Endometrium (tissue), 2 donors: ENCODE measurements around the gene GFM1.
"Not testable (repeated sequence)": the region's sequence is repeated elsewhere in the genome, so short reads cannot be mapped to it uniquely, and the experiment has no call there.

Experiments used
- FAIRE-seq: peaks from 2 replicates; lab custom pipeline; 2012; peaks lifted over from hg19 to GRCh38; lab: Jason Lieb, UNC
- donor health status: control.
- donor health status: control.

GFM1 gene

DNA sequence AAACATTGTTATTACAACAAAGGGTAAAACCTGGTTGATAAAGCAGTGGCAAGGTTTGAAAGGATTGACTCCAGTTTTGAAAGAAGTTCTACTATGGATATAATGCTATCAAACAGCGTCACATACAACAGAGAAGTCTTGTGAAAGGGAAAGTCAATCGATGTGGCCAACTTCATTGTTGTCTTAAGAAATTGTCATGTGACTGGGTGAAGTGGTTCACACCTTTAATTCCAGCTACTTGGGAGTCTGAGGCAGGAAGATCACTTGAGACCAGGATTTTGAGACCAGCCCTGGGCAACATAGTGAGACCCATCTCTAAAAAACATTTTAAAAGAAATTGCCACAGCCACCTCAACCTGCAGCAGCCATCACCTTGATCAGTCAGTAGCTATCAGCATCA lies 34.4 kb downstream of the GFM1 start:
- no peak for FAIRE-seq

DNA sequence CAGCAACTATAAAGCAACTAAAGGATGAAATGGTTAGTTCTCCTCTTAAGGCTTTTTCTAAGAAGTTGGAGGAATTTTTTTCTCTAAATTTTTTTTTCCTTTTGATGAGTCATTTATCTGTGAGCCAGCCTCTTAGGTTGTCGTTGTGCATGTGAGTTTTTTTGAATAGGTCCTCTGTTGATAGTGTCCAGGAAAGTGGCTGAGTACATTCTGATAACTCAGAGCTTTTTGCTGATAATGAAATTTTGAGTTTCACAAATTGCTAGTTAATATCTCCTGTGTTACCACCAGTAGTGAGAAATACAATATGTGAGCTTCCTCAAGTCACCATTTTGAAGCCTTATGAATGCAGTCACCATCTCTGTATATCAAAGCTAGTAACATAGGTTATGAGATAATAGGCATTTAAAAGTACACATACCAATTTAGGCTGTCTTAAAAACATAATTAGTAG lies 35.2 kb downstream of the GFM1 start:
- FAIRE-seq, result no peak

- no peak for FAIRE-seq
Observed at GRCh38 chr3:158680861-158681260, 36.5 kb downstream of the GFM1 start.

- no peak for FAIRE-seq
Observed at GRCh38 chr3:158683230-158683962, 39.1 kb downstream of the GFM1 start.

GRCh38 chr3:158685159-158685558 lies 40.8 kb downstream of the GFM1 start:
- FAIRE-seq, result no peak

DNA sequence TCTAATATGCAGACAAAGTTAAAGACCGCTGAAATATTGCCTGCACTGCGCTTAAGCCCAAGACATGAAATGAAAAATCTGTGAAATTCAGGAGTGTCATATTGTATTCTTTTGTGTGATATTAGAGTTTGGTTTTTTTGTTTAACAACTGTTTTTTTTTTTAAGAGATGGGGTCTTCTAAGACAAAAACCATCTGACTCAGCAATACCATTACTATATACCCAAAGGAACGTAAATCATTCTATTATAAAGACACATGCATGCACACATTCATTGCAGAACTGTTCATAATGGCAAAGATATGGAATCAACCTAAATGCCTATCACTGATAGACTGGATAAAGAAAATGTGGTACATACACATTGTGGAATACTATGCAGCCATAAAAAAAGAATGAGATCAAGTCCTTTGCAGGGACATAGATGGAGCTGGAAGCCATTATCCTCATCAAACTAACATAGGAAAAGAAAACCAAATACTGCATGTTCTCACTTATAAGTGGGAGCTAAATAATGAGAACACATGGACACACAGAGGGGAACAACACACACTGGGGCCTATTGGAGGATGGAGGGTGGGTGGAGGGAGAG lies 49.6 kb downstream of the GFM1 start:
- not testable (repeated sequence) for FAIRE-seq

DNA sequence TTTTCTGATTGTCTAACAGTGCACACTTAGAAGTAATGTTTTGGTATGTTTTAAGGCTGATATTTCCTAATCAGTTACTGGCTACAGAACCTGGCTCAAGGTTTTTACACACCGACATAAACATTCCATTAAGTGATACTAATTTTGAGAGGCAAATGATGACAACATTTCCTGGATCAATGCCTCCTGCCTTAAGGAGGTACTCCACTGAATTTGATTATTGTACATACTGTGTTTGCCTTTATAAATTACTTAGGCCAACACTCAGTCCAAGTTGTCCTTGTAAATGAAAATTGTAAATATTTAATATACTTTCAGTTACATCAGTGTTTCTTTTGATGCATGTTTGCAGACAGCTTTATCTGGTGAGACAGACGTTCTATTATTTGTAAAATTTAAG lies 52.3 kb downstream of the GFM1 start:
- no peak for FAIRE-seq

DNA sequence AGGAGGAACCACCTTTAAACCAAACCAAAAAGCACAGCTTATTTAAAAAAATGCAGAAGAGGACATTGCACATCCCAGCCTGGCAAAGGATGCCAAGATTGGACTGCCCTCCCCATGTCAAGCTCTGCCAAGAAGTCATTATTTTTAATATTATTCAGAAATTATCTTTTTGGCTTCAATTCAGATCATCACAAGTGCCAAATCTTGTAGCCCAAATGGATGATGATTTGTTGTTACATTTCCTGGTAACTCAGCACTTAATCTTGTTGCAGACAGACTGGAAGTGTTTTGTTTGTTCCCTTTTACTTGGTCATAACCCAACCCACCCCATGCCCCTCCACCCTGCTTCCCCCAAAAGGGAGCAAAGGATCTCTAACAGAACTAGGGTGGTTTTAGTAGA lies 56.2 kb downstream of the GFM1 start:
- no peak for FAIRE-seq

GRCh38 chr3:158701420-158702065 lies 57.2 kb downstream of the GFM1 start:
- FAIRE-seq, result no peak

DNA sequence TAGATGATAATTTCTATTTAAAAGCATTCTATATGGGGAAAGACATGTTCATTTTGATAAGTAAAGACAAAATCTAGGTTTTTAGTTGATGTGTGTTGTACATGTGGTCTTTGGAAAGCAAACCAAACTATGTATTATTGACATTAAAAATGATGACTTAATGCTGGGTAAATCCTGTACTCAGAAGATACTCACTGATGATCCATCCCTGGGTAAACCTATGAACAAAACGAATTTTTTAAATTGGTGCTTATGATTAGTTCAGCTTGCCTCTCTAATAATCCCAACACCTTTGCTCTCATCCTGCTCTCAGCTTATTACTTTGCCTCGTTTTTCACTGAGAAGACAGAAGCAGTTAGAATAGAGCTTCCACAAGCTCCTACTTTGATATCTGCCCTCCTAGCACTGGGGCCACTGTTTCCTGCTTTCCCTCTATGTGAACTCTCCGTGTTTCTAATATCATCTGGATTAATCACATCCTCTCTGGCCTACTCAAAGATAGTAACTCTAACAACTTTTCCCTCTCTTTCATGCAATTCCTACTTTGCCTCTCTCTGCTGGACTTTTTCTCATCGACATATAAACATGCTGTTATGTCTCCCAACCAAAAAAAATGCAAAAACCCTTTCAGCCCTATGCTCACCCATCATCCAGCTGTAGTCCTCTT lies 58.6 kb downstream of the GFM1 start:
- FAIRE-seq, result no peak

- FAIRE-seq, result no peak
Observed at GRCh38 chr3:158703566-158703965, 59.2 kb downstream of the GFM1 start.

GRCh38 chr3:158709666-158710083 lies 65.3 kb downstream of the GFM1 start:
- no peak for FAIRE-seq

GRCh38 chr3:158710601-158711000 lies 66.3 kb downstream of the GFM1 start:
- FAIRE-seq, result no peak

- no peak for FAIRE-seq
Observed at GRCh38 chr3:158711886-158712285, 67.6 kb downstream of the GFM1 start.

DNA sequence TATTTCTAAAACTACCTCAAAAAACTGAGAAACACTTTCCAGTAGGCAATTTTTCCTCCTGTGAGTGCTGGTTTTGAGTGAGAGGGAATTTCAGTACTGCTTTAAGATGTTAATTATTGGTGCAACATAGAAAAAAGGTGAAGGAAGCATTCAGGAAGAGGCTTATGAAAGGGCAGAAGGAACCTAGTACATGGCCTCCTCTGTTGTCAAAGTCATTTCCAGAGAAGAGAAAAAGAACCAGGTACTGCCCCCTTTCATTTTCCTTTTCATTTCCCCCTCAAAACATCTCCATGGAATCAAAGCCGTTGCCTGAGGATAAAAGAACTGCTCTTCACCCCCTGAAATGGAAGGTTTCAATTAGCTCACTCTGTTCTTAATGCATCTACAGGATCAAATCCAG lies 68.1 kb downstream of the GFM1 start:
- no peak for FAIRE-seq

DNA sequence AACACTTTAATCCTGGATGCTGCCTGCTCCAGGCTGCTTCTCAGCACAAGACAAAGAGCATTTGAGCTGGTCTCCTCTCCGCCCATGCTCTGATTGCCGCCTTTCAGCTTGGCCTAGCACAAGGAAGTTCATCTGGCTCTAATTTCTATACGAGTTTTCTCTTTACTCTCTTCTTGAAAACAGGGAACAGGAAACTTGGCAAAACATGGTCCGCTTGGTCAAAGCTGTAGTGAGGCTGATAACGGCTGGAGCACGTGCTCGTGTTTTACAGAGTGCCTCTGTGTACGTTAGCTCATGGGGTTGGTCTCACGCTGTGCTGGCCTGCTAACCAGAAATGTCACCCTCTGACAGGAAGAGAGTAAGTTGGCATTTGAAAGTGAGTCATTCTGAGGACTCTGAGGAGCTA lies 68.8 kb downstream of the GFM1 start:
- FAIRE-seq, result no peak

DNA sequence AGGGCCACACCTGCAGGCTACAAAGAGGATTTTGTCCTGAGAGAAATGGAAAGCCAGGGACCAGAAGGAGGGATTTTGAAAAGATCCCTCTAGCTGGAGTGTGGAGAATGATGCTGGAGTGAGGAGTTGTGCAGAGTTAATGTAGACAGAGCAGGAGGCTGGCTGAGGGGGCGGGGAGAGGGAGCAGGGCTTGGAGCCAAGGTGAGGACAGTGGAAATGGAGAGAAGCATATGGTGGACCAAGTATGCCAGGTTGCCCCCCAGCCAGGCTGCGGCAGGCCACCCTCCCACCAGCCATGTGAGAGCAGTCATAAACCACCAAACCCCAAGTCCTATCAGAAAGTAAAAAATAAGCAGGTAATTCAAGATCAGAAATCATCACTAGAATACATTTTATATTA lies 73.2 kb downstream of the GFM1 start:
- FAIRE-seq, result no peak

- FAIRE-seq, result no peak
Observed at GRCh38 chr3:158718490-158719170, 74.3 kb downstream of the GFM1 start.

GRCh38 chr3:158722108-158722507 lies 77.8 kb downstream of the GFM1 start:
- FAIRE-seq, result no peak

GRCh38 chr3:158723991-158724390 lies 79.7 kb downstream of the GFM1 start:
- FAIRE-seq, result no peak

DNA sequence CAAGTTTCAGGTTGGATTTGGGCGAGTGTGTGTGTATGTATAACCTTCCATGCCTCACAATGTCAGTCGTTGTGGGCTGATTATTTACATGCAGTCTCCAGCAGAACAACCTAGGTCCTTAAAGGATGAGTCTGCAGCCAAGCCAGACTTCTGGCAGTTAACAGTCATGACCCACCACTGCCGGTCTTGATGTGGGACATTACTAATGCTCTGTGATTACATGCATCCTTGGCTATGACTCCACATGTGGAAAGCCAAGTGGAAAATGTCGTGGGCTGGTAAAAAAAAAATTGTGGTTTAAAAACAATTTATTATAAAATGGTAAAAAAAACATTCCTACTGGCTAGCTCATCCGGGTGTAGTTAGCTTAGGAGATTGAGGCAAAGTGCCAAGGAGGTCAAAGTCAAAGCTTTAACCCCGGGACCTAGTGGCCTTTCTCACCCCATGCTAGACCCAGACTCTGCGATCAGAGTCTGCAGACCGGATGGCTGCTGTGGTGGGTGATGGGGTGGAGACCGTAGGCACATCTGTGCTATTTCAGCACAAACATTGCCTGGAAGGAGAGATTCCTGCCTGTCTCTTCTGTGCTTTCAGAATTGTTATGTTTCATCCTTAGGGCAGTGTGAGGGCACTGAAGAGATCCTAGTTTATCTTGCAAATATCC lies 81.2 kb downstream of the GFM1 start:
- FAIRE-seq, result no peak
